Measurements from ENCODE around the gene GUCY1A1. TPM values are rescaled to one million over a fixed set of nuclear protein-coding genes. Genes with fewer than 3 reads are reported as not detected.

Gene GUCY1A1
- total and polyA plus RNA-seq, 10 donors: 2.0 to 44.9 (median 23.1) TPM

DNA sequence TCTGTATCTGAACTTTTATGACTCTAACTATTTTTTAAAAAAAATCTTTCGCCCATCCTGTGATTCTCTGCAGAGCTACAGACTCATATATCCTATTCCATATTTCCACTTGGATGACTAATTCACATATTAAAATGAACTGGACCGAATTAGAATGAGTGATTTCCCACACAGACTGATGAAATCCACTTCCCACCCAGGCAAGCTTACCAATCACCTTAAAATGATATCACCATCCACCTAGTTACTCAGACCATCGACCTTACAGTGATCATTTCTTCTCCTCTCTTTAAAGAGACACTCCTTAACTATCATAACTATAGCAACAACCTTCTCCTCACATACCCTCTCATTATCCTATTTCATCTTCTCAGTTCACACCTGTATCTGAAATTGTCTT, 58.1 kb downstream of the GUCY1A1 start:
- Histone ChIP-seq H3K27ac (no peak overlapping the region), H3K4me1 (no peaks in the 10 kb centered on the region), H3K36me3 (no peaks in the 10 kb centered on the region), H3K4me3 (no peak overlapping the region), H3K27me3 (replicated peaks in 1 of 7) (no peaks in the 10 kb centered on the region), H3K9me3 (no peaks in the 10 kb centered on the region)
- intact Hi-C loops (cut with DNase I; ENCODE audit: low total_unique reads): no loop called here
- TF ChIP-seq CTCF (IDR thresholded peaks at IDR 0.05 in 8 of 11, conservative IDR thresholded peaks at IDR 0.05 in 3 of 11): no peak
- DNase-seq: no peak
- 60 to 83% (median 68%) methylated on average over 3 of the region's 3 CpGs for WGBS, 5 donors

GRCh38 chr4:155734065-155734464, 67.4 kb downstream of the GUCY1A1 start:
- intact Hi-C loops (cut with DNase I; ENCODE audit: low total_unique reads): no loop called here
- TF ChIP-seq CTCF (IDR thresholded peaks at IDR 0.05 in 8 of 11, conservative IDR thresholded peaks at IDR 0.05 in 3 of 11): no peak
- TF ChIP-seq POLR2A (IDR thresholded peaks at IDR 0.05): no peak
- TF ChIP-seq POLR2AphosphoS5 (IDR thresholded peaks at IDR 0.05): no peak
- Histone ChIP-seq H3K9me3 (no peaks in the 10 kb centered on the region), H3K27me3 (replicated peaks in 1 of 7) (no peaks in the 10 kb centered on the region), H3K27ac (no peak overlapping the region), H3K4me3 (no peak overlapping the region), H3K36me3 (no peaks in the 10 kb centered on the region), H3K4me1 (no peaks in the 10 kb centered on the region)
- no peak for DNase-seq
- WGBS, 5 donors: 53 to 92% (median 78%) methylated on average over 3 of the region's 3 CpGs

DNA sequence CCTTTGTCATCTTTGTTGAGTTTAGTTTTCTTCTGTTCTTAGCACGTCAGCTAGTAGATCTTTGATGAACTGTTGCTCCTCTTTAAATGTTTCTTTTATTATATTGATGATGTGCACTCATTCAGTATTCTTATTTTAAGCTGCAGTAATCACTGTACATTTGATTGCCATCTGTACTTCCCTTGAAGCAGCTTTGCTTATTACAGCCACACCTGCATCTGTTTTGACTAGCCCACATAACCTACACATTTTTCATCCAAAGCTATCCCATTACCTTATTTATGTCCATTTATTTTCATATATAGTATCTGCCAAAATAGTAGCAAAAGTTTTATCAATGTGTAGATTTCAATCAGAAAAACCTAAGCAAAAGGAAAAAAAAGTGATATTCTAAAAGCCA, 68.3 kb downstream of the GUCY1A1 start:
- Histone ChIP-seq H3K4me3 (no peak overlapping the region), H3K36me3 (no peaks in the 10 kb centered on the region), H3K27ac (no peak overlapping the region), H3K4me1 (no peaks in the 10 kb centered on the region), H3K27me3 (replicated peaks in 1 of 7) (no peaks in the 10 kb centered on the region), H3K9me3 (no peaks in the 10 kb centered on the region)
- TF ChIP-seq POLR2AphosphoS5 (IDR thresholded peaks at IDR 0.05) (no peak), CTCF (IDR thresholded peaks at IDR 0.05 in 8 of 11, conservative IDR thresholded peaks at IDR 0.05 in 3 of 11) (no peak)
- DNase-seq: no peak
- intact Hi-C loops (cut with DNase I; ENCODE audit: low total_unique reads): no loop called here
- WGBS, 5 donors: 67 to 89% (median 76%) methylated on average over 1 of the region's 1 CpG

- Histone ChIP-seq H3K9me3 (no peaks in the 10 kb centered on the region), H3K4me1 (no peaks in the 10 kb centered on the region), H3K4me3 (no peak overlapping the region), H3K27ac (no peak overlapping the region), H3K27me3 (replicated peaks in 1 of 7) (no peaks in the 10 kb centered on the region), H3K36me3 (no peaks in the 10 kb centered on the region)
- DNase-seq: no peak
- TF ChIP-seq CTCF (IDR thresholded peaks at IDR 0.05 in 8 of 11, conservative IDR thresholded peaks at IDR 0.05 in 3 of 11) (no peak), POLR2A (IDR thresholded peaks at IDR 0.05) (no peak), POLR2AphosphoS5 (IDR thresholded peaks at IDR 0.05) (no peak)
- intact Hi-C loops (cut with DNase I; ENCODE audit: low total_unique reads): no loop called here
Observed at GRCh38 chr4:155735496-155735895, 68.8 kb downstream of the GUCY1A1 start.

All from spleen (tissue), 11 donors.